ENCODE data around the gene WDR81. TPM values are rescaled to one million over a fixed set of nuclear protein-coding genes. Genes with fewer than 3 reads are reported as not detected.
A peak's percentile ranks its signal among the peaks of the same experiment; 100 is the strongest.

The WDR81 gene
- total RNA-seq, 6 experiments from 2014 or later = 23.0 to 27.2 (median 23.9) TPM

- peak overlapping the region; percentile 31 to 55 (median 32) for H3K27ac ChIP-seq
- intact Hi-C loops (cut with DNase I) = loop anchor here (5.0 to 10.0 kb wide), 2 partner anchors 52 to 115 kb away; no protein-coding TSS in a partner anchor
- H3K4me3 ChIP-seq = no peak overlapping the region
- peaks cover 0 to 13% (median 7%) of the 10 kb centered on the region in 4 donors for H3K4me1 ChIP-seq
- DNase-seq (no peak), ATAC-seq (peak in 1 of 4 donors; percentile 3)
- H3K27me3 ChIP-seq = no peaks in the 10 kb centered on the region
- TF ChIP-seq, protein P1, sequence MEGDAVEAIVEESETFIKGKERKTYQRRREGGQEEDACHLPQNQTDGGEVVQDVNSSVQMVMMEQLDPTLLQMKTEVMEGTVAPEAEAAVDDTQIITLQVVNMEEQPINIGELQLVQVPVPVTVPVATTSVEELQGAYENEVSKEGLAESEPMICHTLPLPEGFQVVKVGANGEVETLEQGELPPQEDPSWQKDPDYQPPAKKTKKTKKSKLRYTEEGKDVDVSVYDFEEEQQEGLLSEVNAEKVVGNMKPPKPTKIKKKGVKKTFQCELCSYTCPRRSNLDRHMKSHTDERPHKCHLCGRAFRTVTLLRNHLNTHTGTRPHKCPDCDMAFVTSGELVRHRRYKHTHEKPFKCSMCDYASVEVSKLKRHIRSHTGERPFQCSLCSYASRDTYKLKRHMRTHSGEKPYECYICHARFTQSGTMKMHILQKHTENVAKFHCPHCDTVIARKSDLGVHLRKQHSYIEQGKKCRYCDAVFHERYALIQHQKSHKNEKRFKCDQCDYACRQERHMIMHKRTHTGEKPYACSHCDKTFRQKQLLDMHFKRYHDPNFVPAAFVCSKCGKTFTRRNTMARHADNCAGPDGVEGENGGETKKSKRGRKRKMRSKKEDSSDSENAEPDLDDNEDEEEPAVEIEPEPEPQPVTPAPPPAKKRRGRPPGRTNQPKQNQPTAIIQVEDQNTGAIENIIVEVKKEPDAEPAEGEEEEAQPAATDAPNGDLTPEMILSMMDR (IDR thresholded peaks at IDR 0.05) = no peak
- TF ChIP-seq POLR2A (IDR thresholded peaks at IDR 0.05) = no peak
- whole genome bisulfite sequencing (ENCODE audit: insufficient coverage, low coverage, low lambda C conversion rate, missing lambda C conversion rate) = 28% methylated on average over 8 of the region's 8 CpGs
- H3K36me3 ChIP-seq = peaks cover 0 to 43% (median 24%) of the 10 kb centered on the region in 4 donors
- no peaks in the 10 kb centered on the region for H3K9me3 ChIP-seq
Observed at GRCh38 chr17:1779571-1780131, 55.1 kb downstream of the WDR81 start.

DNA sequence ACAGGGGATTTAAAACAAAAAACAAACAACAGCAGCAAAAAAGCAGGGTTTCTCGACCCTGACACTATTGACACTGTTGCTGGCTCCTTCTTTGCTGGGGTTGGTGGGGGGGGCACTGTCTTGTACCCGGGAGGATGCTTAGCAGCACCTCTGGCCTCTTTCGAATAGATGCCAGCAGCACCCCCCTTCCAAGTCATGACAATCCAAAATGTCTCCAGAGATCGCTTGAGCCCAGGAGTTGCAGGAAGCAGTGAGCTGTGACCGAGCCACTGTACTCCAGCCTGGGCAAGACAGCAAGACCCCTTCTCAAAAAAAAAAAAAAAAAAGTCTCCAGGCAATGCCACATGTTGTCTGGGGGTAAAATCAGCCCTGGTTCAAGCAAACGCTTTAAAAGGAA is 57.7 kb downstream of the WDR81 start:
- Histone ChIP-seq H3K4me1 (peaks cover 1 to 13% (median 7%) of the 10 kb centered on the region in 4 donors), H3K27ac (peak overlapping the region in 1 of 3 donors; percentile 73), H3K9me3 (no peaks in the 10 kb centered on the region), H3K4me3 (no peak overlapping the region), H3K36me3 (peaks cover 0 to 20% (median 8%) of the 10 kb centered on the region in 4 donors), H3K27me3 (no peaks in the 10 kb centered on the region)
- TF ChIP-seq, protein P1 (IDR thresholded peaks at IDR 0.05) = no peak
- TF ChIP-seq POLR2A (IDR thresholded peaks at IDR 0.05) = no peak
- no peak for ATAC-seq
- DNase-seq = no peak
- WGBS (ENCODE audit: insufficient coverage, low coverage, low lambda C conversion rate, missing lambda C conversion rate) = 33% methylated on average over 2 of the region's 6 CpGs
- intact Hi-C loops (cut with DNase I) = loop anchor here in 1 of 2 donors (5.0 kb wide), 1 partner anchor 55 kb away; no protein-coding TSS in a partner anchor

- H3K9me3 ChIP-seq = no peaks in the 10 kb centered on the region
- H3K4me1 ChIP-seq = peaks cover 4 to 13% (median 7%) of the 10 kb centered on the region in 4 donors
- intact Hi-C loops (cut with DNase I) = loop anchor here in 1 of 2 donors (5.0 kb wide), 1 partner anchor 56 kb away; no protein-coding TSS in a partner anchor
- TF ChIP-seq, protein P1 (IDR thresholded peaks at IDR 0.05) = no peak
- no peak for TF ChIP-seq POLR2A (IDR thresholded peaks at IDR 0.05)
- H3K4me3 ChIP-seq = no peak overlapping the region
- DNase-seq = peak; percentile 52 to 64 (median 60)
- H3K36me3 ChIP-seq = peaks cover 0 to 12% (median 2%) of the 10 kb centered on the region in 4 donors
- 76% methylated on average over 4 of the region's 19 CpGs for WGBS (ENCODE audit: insufficient coverage, low coverage, low lambda C conversion rate, missing lambda C conversion rate)
- peak; percentile 1 to 11 (median 4) for ATAC-seq
- peak overlapping the region; percentile 73 to 88 (median 88) for H3K27ac ChIP-seq
- H3K27me3 ChIP-seq = no peaks in the 10 kb centered on the region
Observed at GRCh38 chr17:1783271-1783670, 58.8 kb downstream of the WDR81 start.

DNA sequence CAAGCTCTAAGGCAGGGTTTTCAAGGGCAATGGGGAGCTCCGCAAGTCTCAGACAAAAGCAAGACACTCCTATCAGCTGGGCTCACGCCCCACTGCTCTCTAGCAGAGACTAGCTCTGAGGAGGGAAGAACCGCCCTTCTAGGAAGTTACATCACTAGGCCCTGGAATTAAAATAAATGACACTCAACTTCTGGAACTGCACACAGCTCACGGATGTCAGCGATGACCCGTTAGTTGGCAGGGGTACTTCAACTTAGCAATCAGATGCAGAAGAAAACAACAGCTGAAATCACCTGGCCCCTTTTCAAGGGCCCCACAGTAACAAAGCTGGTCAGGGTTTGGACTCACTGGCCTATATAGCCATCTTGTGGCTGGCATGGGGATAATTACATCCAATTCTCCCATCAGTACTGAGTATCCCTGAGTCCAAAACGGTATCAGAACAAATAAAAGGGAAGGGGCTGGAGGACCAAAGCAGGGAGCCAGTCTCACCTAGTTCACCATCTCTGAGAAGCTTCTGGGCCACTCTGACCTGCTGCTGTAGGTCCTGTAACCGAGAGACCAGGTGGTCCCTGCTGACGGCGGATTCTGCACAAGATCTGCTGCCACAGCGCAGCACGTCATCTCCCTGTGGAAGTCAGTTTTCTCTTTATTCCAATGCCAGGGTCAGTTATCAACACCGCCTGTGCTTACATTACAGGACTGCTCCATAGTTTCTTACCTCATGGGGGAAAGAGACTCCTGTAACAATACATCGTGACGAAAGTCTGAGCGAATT is 59.5 kb downstream of the WDR81 start:
- peaks cover 0 to 9% (median 0%) of the 10 kb centered on the region in 4 donors for H3K36me3 ChIP-seq
- no peaks in the 10 kb centered on the region for H3K9me3 ChIP-seq
- peak overlapping the region; percentile 73 to 88 (median 88) for H3K27ac ChIP-seq
- intact Hi-C loops (cut with DNase I) = loop anchor here in 1 of 2 donors (5.0 kb wide), 1 partner anchor 57 kb away; no protein-coding TSS in a partner anchor
- WGBS (ENCODE audit: insufficient coverage, low coverage, low lambda C conversion rate, missing lambda C conversion rate) = 10% methylated on average over 6 of the region's 16 CpGs
- TF ChIP-seq, protein P1 (IDR thresholded peaks at IDR 0.05) = peak; percentile 68 to 81 (median 72)
- peak; percentile 74 for TF ChIP-seq POLR2A (IDR thresholded peaks at IDR 0.05)
- ATAC-seq (peak; percentile 71 to 80 (median 78)), DNase-seq (peak; percentile 67 to 74 (median 73))
- H3K4me3 ChIP-seq = no peak overlapping the region
- H3K27me3 ChIP-seq = no peaks in the 10 kb centered on the region
- peaks cover 4 to 13% (median 7%) of the 10 kb centered on the region in 4 donors for H3K4me1 ChIP-seq

Measured in right lobe of liver (tissue), 6 donors.